HepG2 (cell line): ENCODE data around the gene ITGB5. TPM values are rescaled to one million over a fixed set of nuclear protein-coding genes. Genes with fewer than 3 reads are reported as not detected.

Experiments used
- CBX1 ChIP-seq: IDR thresholded peaks from one replicate; pipeline ENCODE4 v1.6.1; 2016; ENCODE audit warnings: antibody characterized with exemption, low read depth
- FOXP4 ChIP-seq: sonication (generic); formaldehyde crosslinking; IDR thresholded peaks from 2 replicates; pipeline ENCODE4 v1.4.0; 2020; ENCODE audit warnings: missing genetic modification reagents
- GFI1 ChIP-seq: sonication (generic); formaldehyde crosslinking; IDR thresholded peaks from 2 replicates; pipeline ENCODE4 v1.5.0; 2020; ENCODE audit warnings: missing genetic modification reagents, mild to moderate bottlenecking, borderline replicate concordance
- GMEB2 ChIP-seq: IDR thresholded peaks from 2 replicates; pipeline ENCODE4 v1.6.1; 2016; ENCODE audit warnings: missing biosample characterization, missing genetic modification reagents, low read depth
- IKZF5 ChIP-seq: IDR thresholded peaks from 2 replicates; pipeline ENCODE4 v1.6.1; 2018; ENCODE audit warnings: missing genetic modification reagents, mild to moderate bottlenecking, missing compliant biosample characterization
- KDM3A ChIP-seq: IDR thresholded peaks from 2 replicates; pipeline ENCODE4 v1.6.1; 2018; ENCODE audit warnings: low read depth, missing compliant biosample characterization
- REL ChIP-seq: sonication (generic); formaldehyde crosslinking; conservative IDR thresholded peaks from 2 replicates; pipeline ENCODE4 v1.8.0; 2022; ENCODE audit warnings: mild to moderate bottlenecking, missing genetic modification reagents, moderate library complexity
- SRSF9 ChIP-seq: fragments of 200-400 bp; formaldehyde crosslinking; IDR thresholded peaks from 2 replicates; pipeline ENCODE4 v1.6.1; 2018; ENCODE audit warnings: borderline replicate concordance, mild to moderate bottlenecking, low read depth, low read length; ENCODE audit not compliant: insufficient read depth, poor library complexity, severe bottlenecking
- TFDP2 ChIP-seq: sonication (generic); formaldehyde crosslinking; IDR thresholded peaks from 2 replicates; pipeline ENCODE4 v1.4.0; 2020; ENCODE audit warnings: missing genetic modification reagents
- TFE3 ChIP-seq: IDR thresholded peaks from 2 replicates; pipeline ENCODE4 v1.6.1; 2016
- ZMAT3 ChIP-seq: sonication (generic); formaldehyde crosslinking; conservative IDR thresholded peaks from 2 replicates; pipeline ENCODE4 v1.7.0; 2021; ENCODE audit warnings: missing genetic modification reagents
- ZMYM2 ChIP-seq: sonication (generic); formaldehyde crosslinking; IDR thresholded peaks from 2 replicates; pipeline ENCODE4 v1.8.0; 2022; ENCODE audit warnings: mild to moderate bottlenecking, missing genetic modification reagents
- ZNF275 ChIP-seq: sonication (generic); formaldehyde crosslinking; IDR thresholded peaks from 2 replicates; pipeline ENCODE4 v1.8.0; 2022; ENCODE audit warnings: missing genetic modification reagents, mild to moderate bottlenecking, inconsistent platforms, borderline replicate concordance
- ZNF562 ChIP-seq: sonication (generic); formaldehyde crosslinking; IDR thresholded peaks from 2 replicates; pipeline ENCODE4 v1.8.0; 2022; ENCODE audit warnings: missing genetic modification reagents, borderline replicate concordance
- ZNF570 ChIP-seq: sonication (generic); formaldehyde crosslinking; IDR thresholded peaks from 2 replicates; pipeline ENCODE4 v1.4.0; 2020; ENCODE audit warnings: mild to moderate bottlenecking, missing genetic modification reagents, borderline replicate concordance
- ZNF589 ChIP-seq: sonication (generic); formaldehyde crosslinking; conservative IDR thresholded peaks from 2 replicates; pipeline ENCODE4 v1.8.0; 2022; ENCODE audit warnings: mild to moderate bottlenecking, moderate library complexity, missing genetic modification reagents
- ZNF597 ChIP-seq: sonication (generic); formaldehyde crosslinking; IDR thresholded peaks from 2 replicates; pipeline ENCODE4 v1.5.0; 2020; ENCODE audit warnings: missing genetic modification reagents
- ZNF746 ChIP-seq: sonication (generic); formaldehyde crosslinking; IDR thresholded peaks from 2 replicates; pipeline ENCODE4 v1.8.0; 2022; ENCODE audit warnings: mild to moderate bottlenecking, missing genetic modification reagents
- polyA plus RNA-seq, 8 experiments: library from polyadenylated mRNA; depleted of rRNA in 3 of 8; stranded (reverse) in 7 of 8; unstranded in 1 of 8; fragments of >200 nt; fragmentation: Illumina TruSeq in 4 of 8; extraction: Trizol in 4 of 8; gene quantifications; 2 replicates each; pipeline versions ENCODE4 v1.2.1 to v1.2.3, GENCODE V29; 2011 to 2016; ENCODE audit warnings: low read depth in 4 of 8, missing spikeins in 1 of 8, mixed read lengths in 1 of 8; ENCODE audit not compliant: insufficient read depth in 1 of 8
- total RNA-seq, 5 experiments: library from RNA; depleted of rRNA; stranded (reverse); fragments of >200 nt; fragmentation: Illumina TruSeq; extraction: Trizol; gene quantifications; 2 replicates each; pipeline ENCODE4 v1.2.3, GENCODE V29; 2016; ENCODE audit warnings: low read depth in 1 of 5

Gene ITGB5
- total and polyA plus RNA-seq, 2 of the 13 experiments (the other 11 are each of a cell fraction or from before 2014, with no cell fraction given), result 74.1 to 343 TPM

GRCh38 chr3:124730129-124730940 lies 156.8 kb downstream of the ITGB5 start, which contains the start of gene UMPS (continued):
- peak; percentile 82 for TF ChIP-seq IKZF5 (CRISPR knock-in tag)
- TF ChIP-seq ZNF597 (CRISPR knock-in tag), result no peak
- TF ChIP-seq ZMAT3, result peak; percentile 68
- no peak for TF ChIP-seq SRSF9
- peak; percentile 48; the same call in 1 of the 2 replicates for TF ChIP-seq ZNF746 (CRISPR knock-in tag)
- no peak; the same call in none of the 2 replicates for TF ChIP-seq ZNF589 (CRISPR knock-in tag)
- TF ChIP-seq FOXP4 (CRISPR knock-in tag), result no peak; the same call in 1 of the 2 replicates
- TF ChIP-seq ZNF275 (CRISPR knock-in tag), result peak; percentile 65; the same call in 1 of the 2 replicates
- TF ChIP-seq TFE3 (CRISPR knock-in tag), result peak; percentile 68; the same call in 1 of the 2 replicates
- no peak for TF ChIP-seq CBX1
- 0 out of 2 replicates have a peak, but pooled peaks have one; percentile 65 for TF ChIP-seq ZNF570
- TF ChIP-seq ZMYM2 (CRISPR knock-in tag), result no peak
- peak; percentile 35; the same call in 1 of the 2 replicates for TF ChIP-seq GMEB2 (CRISPR knock-in tag)
- no peak for TF ChIP-seq ZNF562 (CRISPR knock-in tag)
- no peak for TF ChIP-seq KDM3A (CRISPR knock-in tag)
- TF ChIP-seq GFI1, result peak; percentile 62
- TF ChIP-seq TFDP2 (CRISPR knock-in tag), result peak; percentile 89
- TF ChIP-seq REL (CRISPR knock-in tag), result peak; percentile 84
